Measurements from ENCODE around the gene DPYD. TPM values are rescaled to one million over a fixed set of nuclear protein-coding genes. Genes with fewer than 3 reads are reported as not detected.
A peak's percentile ranks its signal among the peaks of the same experiment; 100 is the strongest.

DPYD gene
- total and polyA plus RNA-seq, 10 of the 15 experiments (the other 5 are each of a cell fraction or from before 2014, with no cell fraction given), result 5.7 to 23.8 (median 10.2) TPM

DNA sequence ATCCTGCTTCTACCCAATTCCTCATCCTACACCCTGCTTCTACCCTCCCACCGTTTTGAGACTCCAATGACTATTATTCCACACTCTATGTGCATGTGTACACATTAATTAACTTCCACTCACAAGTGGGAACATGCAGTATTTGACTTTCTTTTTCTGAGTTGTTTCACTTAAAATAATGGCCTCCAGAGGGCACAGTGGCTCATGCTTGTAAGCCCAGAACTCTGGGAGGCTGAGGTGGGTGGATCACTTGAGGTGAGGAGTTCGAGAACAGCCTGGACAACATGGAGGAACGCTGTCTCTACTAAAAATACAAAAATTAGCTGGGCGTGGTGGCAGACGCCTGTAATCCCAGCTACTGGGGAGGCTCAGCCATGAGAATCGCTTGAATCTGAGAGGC lies 734.5 kb downstream of the DPYD start:
- 13% methylated on average over 6 of the region's 6 CpGs for WGBS (ENCODE audit: insufficient coverage, insufficient replicate concordance, low lambda C conversion rate, missing lambda C conversion rate)
- no TSS peak for BruUV-seq (replicated peaks)
- ChIA-PET RAD21 (ENCODE audit: unreplicated experiment) (interaction anchor here (0.6 kb wide), 1 partner anchor 763 kb away, joined by 3 read pairs; no protein-coding TSS in a partner anchor), POLR2A (no interaction called here), SMC1A (ENCODE audit: uncharacterized antibody, unreplicated experiment) (interaction anchor here (0.6 to 1.4 kb wide), 3 partner anchors 16 to 634 kb away, joined by 3 to 4 read pairs (median 3); no protein-coding TSS in a partner anchor), CTCF (interaction anchor here (0.6 to 1.6 kb wide), 4 partner anchors 14 to 822 kb away, joined by 3 to 6 read pairs (median 3); no protein-coding TSS in a partner anchor)
- Histone ChIP-seq H3K4me3 (no peak overlapping the region), H3K27me3 (replicated peaks in 1 of 2; ENCODE audit: control insufficient read depth in 2 of 2, insufficient read depth in 2 of 2, low read length in 1 of 2) (no peaks in the 10 kb centered on the region), H3K4me2 (ENCODE audit: control insufficient read depth, insufficient read depth) (no peak overlapping the region), H3K9ac (ENCODE audit: control insufficient read depth, insufficient read depth, low read length) (no peak overlapping the region), H2AFZ (ENCODE audit: control insufficient read depth, low read depth, low read length) (no peak overlapping the region), H3K36me3 (ENCODE audit: control insufficient read depth in 2 of 2, insufficient read depth in 2 of 2, low read length in 1 of 2) (no peaks in the 10 kb centered on the region), H4K20me1 (ENCODE audit: control insufficient read depth, insufficient read depth) (no peaks in the 10 kb centered on the region), H3K4me1 (ENCODE audit: control insufficient read depth, insufficient read depth, low read length) (no peaks in the 10 kb centered on the region), H3K9me3 (replicated peaks; ENCODE audit: control insufficient read depth, insufficient read depth, low read length) (no peaks in the 10 kb centered on the region), H3K79me2 (ENCODE audit: control insufficient read depth, insufficient read depth, low read length) (no peaks in the 10 kb centered on the region), H3K27ac (ENCODE audit: control insufficient read depth, insufficient read depth) (no peak overlapping the region)
- no peak for DNase-seq (ENCODE audit: low read depth, low spot score)
- FAIRE-seq, result no peak
- intact Hi-C loops (cut with micrococcal nuclease; ENCODE audit: unreplicated experiment), result loop anchor here (5.0 kb wide), 1 partner anchor 866 kb away; no protein-coding TSS in a partner anchor
- TF ChIP-seq SRF (IDR thresholded peaks at IDR 0.05; ENCODE audit: low read depth in 2 of 2, low read length in 2 of 2), result no peak
- 0 out of 2 replicates have a peak, but pooled peaks have one; percentile 14 for TF ChIP-seq RAD21 (IDR thresholded peaks at IDR 0.05; ENCODE audit: insufficient read depth, low read depth, low read length)
- TF ChIP-seq, protein P1, sequence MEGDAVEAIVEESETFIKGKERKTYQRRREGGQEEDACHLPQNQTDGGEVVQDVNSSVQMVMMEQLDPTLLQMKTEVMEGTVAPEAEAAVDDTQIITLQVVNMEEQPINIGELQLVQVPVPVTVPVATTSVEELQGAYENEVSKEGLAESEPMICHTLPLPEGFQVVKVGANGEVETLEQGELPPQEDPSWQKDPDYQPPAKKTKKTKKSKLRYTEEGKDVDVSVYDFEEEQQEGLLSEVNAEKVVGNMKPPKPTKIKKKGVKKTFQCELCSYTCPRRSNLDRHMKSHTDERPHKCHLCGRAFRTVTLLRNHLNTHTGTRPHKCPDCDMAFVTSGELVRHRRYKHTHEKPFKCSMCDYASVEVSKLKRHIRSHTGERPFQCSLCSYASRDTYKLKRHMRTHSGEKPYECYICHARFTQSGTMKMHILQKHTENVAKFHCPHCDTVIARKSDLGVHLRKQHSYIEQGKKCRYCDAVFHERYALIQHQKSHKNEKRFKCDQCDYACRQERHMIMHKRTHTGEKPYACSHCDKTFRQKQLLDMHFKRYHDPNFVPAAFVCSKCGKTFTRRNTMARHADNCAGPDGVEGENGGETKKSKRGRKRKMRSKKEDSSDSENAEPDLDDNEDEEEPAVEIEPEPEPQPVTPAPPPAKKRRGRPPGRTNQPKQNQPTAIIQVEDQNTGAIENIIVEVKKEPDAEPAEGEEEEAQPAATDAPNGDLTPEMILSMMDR (IDR thresholded peaks at IDR 0.05 in 2 of 3, conservative IDR thresholded peaks at IDR 0.05 in 1 of 3; ENCODE audit: control insufficient read depth in 2 of 3, extremely low read depth in 1 of 3, insufficient read depth in 1 of 3, low read depth in 3 of 3, low read length in 3 of 3), result peak in 2 of 3 experiments; percentile 7 to 20; a peak in 1 of 6 replicates
- in situ Hi-C loops (cut with MboI), result no loop called here
- 0 out of 3 replicates have a peak, but pooled peaks have one; percentile 27 for ATAC-seq

All from GM12878 (cell line).